HG02938 (cell line): ENCODE data around the gene MCL1.

ENCODE experiments used
- ATAC-seq: cut with Tn5 transposase; IDR thresholded peaks from one replicate; pipeline ENCODE4 v1.9.1; 2021; ENCODE audit warnings: mild to moderate bottlenecking, moderate library complexity; ENCODE audit not compliant: unreplicated experiment

The MCL1 gene

GRCh38 chr1:150558303-150558704 is 21.1 kb downstream of the MCL1 start:
- no peak for ATAC-seq

GRCh38 chr1:150557813-150558212 is 21.6 kb downstream of the MCL1 start:
- ATAC-seq = no peak

GRCh38 chr1:150557065-150557600 is 22.3 kb downstream of the MCL1 start:
- no peak for ATAC-seq

- ATAC-seq = no peak
These were observed 23.2 kb downstream of the MCL1 start for GRCh38 chr1:150555971-150556865.

- ATAC-seq = no peak
These were observed 24.0 kb downstream of the MCL1 start for GRCh38 chr1:150555198-150555970.

- no peak for ATAC-seq
These were observed 25.3 kb downstream of the MCL1 start for GRCh38 chr1:150554086-150554452.

GRCh38 chr1:150553392-150554085 is 25.9 kb downstream of the MCL1 start:
- no peak for ATAC-seq

- no peak for ATAC-seq
These were observed 26.5 kb downstream of the MCL1 start for GRCh38 chr1:150552911-150553289.

GRCh38 chr1:150552128-150552910 is 27.1 kb downstream of the MCL1 start:
- no peak for ATAC-seq

- ATAC-seq = no peak
These were observed 27.7 kb downstream of the MCL1 start for GRCh38 chr1:150551784-150552127.

GRCh38 chr1:150551051-150551783 is 28.2 kb downstream of the MCL1 start:
- no peak for ATAC-seq

GRCh38 chr1:150550222-150551050 is 29.0 kb downstream of the MCL1 start:
- ATAC-seq = no peak

GRCh38 chr1:150549496-150550221 is 29.8 kb downstream of the MCL1 start:
- ATAC-seq = no peak

GRCh38 chr1:150548632-150549495 is 30.5 kb downstream of the MCL1 start, which contains the start of gene ADAMTSL4:
Gene ADAMTSL4, plus strand, starts transcription at chr1:150549408. Its CDS starts 2,881 bp downstream, at chr1:150552289.
- no peak for ATAC-seq

- ATAC-seq = no peak
These were observed 31.1 kb downstream of the MCL1 start for GRCh38 chr1:150548324-150548631.

- ATAC-seq = no peak
These were observed 33.0 kb downstream of the MCL1 start for GRCh38 chr1:150546294-150546937.

GRCh38 chr1:150545486-150546032 is 33.9 kb downstream of the MCL1 start:
- ATAC-seq = no peak
